ENCODE data around the gene CD101. TPM values are rescaled to one million over a fixed set of nuclear protein-coding genes. Genes with fewer than 3 reads are reported as not detected.

Gene CD101
- total RNA-seq, 1 experiment from 2014 or later: 0.76 TPM

DNA sequence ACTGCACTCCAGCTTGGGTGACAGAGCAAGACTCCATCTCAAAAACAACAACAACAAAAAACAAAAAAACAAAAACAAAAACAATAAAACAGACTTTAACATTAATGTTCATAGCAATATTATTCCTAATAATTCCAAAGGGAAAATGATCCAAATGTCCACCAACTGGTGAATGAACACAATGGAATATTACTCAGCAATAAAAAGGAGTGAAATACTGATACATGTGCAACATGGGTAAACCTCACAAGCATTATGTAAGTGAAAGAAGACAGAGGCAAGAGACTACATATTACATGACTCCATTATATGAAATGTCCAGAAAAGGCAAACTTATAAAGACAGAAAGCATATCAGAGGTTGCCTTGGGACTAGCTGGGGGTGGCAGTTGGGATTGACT, 52.5 kb downstream of the CD101 start:
- no peaks in the 10 kb centered on the region for H3K9me2 ChIP-seq (ENCODE audit: insufficient read depth)
- H3K4me3 ChIP-seq: no peak overlapping the region
- H3K4me2 ChIP-seq: no peak overlapping the region
- ChIA-PET CTCF (interaction anchor here (0.7 to 1.0 kb wide), 2 partner anchors 197 to 1467 kb away, joined by 5 to 7 read pairs; no protein-coding TSS in a partner anchor), POLR2A (ENCODE audit: unreplicated experiment) (no interaction called here)
- intact Hi-C loops (cut with micrococcal nuclease; ENCODE audit: unreplicated experiment): no loop called here
- H2AFZ ChIP-seq: no peak overlapping the region
- H4K20me1 ChIP-seq (ENCODE audit: insufficient read depth): no peaks in the 10 kb centered on the region
- peaks cover 27% of the 10 kb centered on the region for H3K79me2 ChIP-seq (ENCODE audit: low read depth)
- peaks cover 15% of the 10 kb centered on the region for H3K4me1 ChIP-seq (replicated peaks; ENCODE audit: insufficient read depth)
- peaks cover 4% of the 10 kb centered on the region for H3F3A ChIP-seq (ENCODE audit: insufficient read depth, low read depth)
- H3K9me3 ChIP-seq (ENCODE audit: insufficient read depth, low read depth): no peaks in the 10 kb centered on the region
- H3K36me3 ChIP-seq (ENCODE audit: low read depth): 0 out of 2 replicates have a peak, but pooled peaks cover 4% of the 10 kb centered on the region
- TF ChIP-seq, protein P1, sequence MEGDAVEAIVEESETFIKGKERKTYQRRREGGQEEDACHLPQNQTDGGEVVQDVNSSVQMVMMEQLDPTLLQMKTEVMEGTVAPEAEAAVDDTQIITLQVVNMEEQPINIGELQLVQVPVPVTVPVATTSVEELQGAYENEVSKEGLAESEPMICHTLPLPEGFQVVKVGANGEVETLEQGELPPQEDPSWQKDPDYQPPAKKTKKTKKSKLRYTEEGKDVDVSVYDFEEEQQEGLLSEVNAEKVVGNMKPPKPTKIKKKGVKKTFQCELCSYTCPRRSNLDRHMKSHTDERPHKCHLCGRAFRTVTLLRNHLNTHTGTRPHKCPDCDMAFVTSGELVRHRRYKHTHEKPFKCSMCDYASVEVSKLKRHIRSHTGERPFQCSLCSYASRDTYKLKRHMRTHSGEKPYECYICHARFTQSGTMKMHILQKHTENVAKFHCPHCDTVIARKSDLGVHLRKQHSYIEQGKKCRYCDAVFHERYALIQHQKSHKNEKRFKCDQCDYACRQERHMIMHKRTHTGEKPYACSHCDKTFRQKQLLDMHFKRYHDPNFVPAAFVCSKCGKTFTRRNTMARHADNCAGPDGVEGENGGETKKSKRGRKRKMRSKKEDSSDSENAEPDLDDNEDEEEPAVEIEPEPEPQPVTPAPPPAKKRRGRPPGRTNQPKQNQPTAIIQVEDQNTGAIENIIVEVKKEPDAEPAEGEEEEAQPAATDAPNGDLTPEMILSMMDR (conservative IDR thresholded peaks at IDR 0.05): no peak
- no peak for TF ChIP-seq EZH2 (IDR thresholded peaks at IDR 0.05; ENCODE audit: low read depth)
- H3K27ac ChIP-seq: no peak overlapping the region
- no TSS peak for BruUV-seq (replicated peaks)
- no peak for DNase-seq
- H3K27me3 ChIP-seq (ENCODE audit: insufficient read depth, low read depth): no peaks in the 10 kb centered on the region

- no peak for DNase-seq
- POLR2A ChIA-PET (ENCODE audit: unreplicated experiment): no interaction called here
- H2AFZ ChIP-seq: peak overlapping the region; percentile 88
- TF ChIP-seq EZH2 (IDR thresholded peaks at IDR 0.05; ENCODE audit: low read depth): no peak
- H3K4me1 ChIP-seq (replicated peaks; ENCODE audit: insufficient read depth): peaks cover 24% of the 10 kb centered on the region
- peaks cover 11% of the 10 kb centered on the region for H3F3A ChIP-seq (ENCODE audit: insufficient read depth, low read depth)
- H3K4me3 ChIP-seq: peak overlapping the region; percentile 67
- H3K79me2 ChIP-seq (ENCODE audit: low read depth): peaks cover 53% of the 10 kb centered on the region
- H4K20me1 ChIP-seq (ENCODE audit: insufficient read depth): no peaks in the 10 kb centered on the region
- intact Hi-C loops (cut with micrococcal nuclease; ENCODE audit: unreplicated experiment): loop anchor here (5.0 kb wide), 2 partner anchors 542 to 917 kb away; no protein-coding TSS in a partner anchor
- H3K9me2 ChIP-seq (ENCODE audit: insufficient read depth): no peaks in the 10 kb centered on the region
- H3K9me3 ChIP-seq (ENCODE audit: insufficient read depth, low read depth): no peaks in the 10 kb centered on the region
- H3K27ac ChIP-seq: peak overlapping the region; percentile 70
- CTCF ChIA-PET: no interaction called here
- H3K4me2 ChIP-seq: peak overlapping the region; percentile 99
- no peaks in the 10 kb centered on the region for H3K27me3 ChIP-seq (ENCODE audit: insufficient read depth, low read depth)
- no TSS peak for BruUV-seq (replicated peaks)
- H3K36me3 ChIP-seq (ENCODE audit: low read depth): peaks cover 19% of the 10 kb centered on the region
Observed at GRCh38 chr1:117058810-117059209, 57.2 kb downstream of the CD101 start.

DNA sequence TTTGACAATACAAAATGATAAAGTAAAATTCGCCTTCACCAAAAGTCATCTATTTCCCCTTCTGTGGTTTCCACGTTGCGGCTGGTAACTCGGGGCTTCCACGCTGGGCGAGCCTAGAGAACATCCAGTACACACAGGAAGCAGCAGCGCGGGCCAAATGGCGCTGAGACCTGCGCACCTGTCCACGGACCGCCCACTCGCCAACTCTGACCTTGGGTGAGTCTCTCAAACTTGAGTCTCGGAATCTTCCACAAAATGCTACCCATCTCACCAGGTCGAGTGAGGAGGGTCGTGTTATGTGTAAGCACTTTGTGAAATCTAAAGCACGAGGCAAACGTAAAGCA, 57.7 kb downstream of the CD101 start:
- Histone ChIP-seq H3K9me2 (ENCODE audit: insufficient read depth) (no peaks in the 10 kb centered on the region), H3K4me3 (peak overlapping the region; percentile 67), H3K79me2 (ENCODE audit: low read depth) (peaks cover 53% of the 10 kb centered on the region), H2AFZ (peak overlapping the region; percentile 88), H3K36me3 (ENCODE audit: low read depth) (peaks cover 23% of the 10 kb centered on the region), H3F3A (ENCODE audit: insufficient read depth, low read depth) (peaks cover 11% of the 10 kb centered on the region), H3K27ac (peak overlapping the region; percentile 70), H4K20me1 (ENCODE audit: insufficient read depth) (no peaks in the 10 kb centered on the region), H3K9me3 (ENCODE audit: insufficient read depth, low read depth) (no peaks in the 10 kb centered on the region), H3K27me3 (ENCODE audit: insufficient read depth, low read depth) (no peaks in the 10 kb centered on the region), H3K4me1 (replicated peaks; ENCODE audit: insufficient read depth) (peaks cover 24% of the 10 kb centered on the region), H3K4me2 (peak overlapping the region; percentile 99)
- TF ChIP-seq EZH2 (IDR thresholded peaks at IDR 0.05; ENCODE audit: low read depth): no peak
- ChIA-PET CTCF (interaction anchor here (0.9 kb wide), 1 partner anchor 363 kb away, joined by 4 read pairs; no protein-coding TSS in a partner anchor), POLR2A (ENCODE audit: unreplicated experiment) (interaction anchor here (0.6 to 1.1 kb wide), 2 partner anchors 359 to 363 kb away, joined by 3 to 5 read pairs; no protein-coding TSS in a partner anchor)
- peak in 1 of 2 experiments; percentile 59 for DNase-seq
- intact Hi-C loops (cut with micrococcal nuclease; ENCODE audit: unreplicated experiment): loop anchor here (5.0 kb wide), 2 partner anchors 542 to 917 kb away; no protein-coding TSS in a partner anchor
- TSS peak; percentile 88 for BruUV-seq (replicated peaks)

DNA sequence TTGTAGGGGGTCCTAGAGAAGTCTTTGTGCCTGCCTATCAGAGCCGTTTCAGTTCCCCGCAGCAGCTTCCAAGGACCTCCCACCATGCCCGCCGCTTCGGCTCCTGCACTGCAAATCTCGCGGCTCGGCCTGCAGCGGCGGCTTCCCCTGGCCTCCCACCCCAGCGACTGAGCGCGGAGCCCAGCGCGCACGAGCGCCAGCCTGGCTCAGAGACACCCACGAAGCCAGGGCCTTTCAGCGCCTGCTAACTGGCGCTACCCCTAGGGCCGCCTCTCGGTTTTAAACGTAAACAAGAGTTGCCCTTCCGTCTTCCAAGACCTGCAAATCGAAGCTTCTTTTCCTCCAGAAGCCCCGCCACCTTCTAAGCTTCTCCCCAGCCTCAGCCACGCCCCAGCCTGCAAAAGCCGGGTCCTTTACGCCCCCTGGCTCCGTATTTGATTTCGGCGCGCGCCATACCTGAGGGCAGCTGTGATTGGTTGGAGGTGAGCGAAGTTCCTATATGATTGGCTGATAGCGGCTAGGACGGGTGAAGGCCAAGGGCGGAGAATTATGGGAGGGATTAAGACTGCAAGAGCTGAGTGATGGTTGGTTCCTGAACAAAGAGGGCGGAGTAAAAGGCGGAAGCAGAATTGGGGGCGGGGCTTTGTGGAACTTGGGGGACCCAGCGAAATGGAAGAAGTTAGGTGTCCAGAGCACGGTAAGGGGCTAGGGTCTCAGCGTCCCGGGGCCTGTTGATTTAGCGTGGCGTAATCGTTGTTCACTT, 58.3 kb downstream of the CD101 start, which contains the start of gene TTF2:
TTF2 (plus strand) TSS at position 649 of the 763 bp plus-strand sequence; CDS start at position 670, 21 bp downstream.
- Histone ChIP-seq H3K9me3 (ENCODE audit: insufficient read depth, low read depth) (no peaks in the 10 kb centered on the region), H3F3A (ENCODE audit: insufficient read depth, low read depth) (peaks cover 11% of the 10 kb centered on the region), H2AFZ (peak within 1 kb of the TSS; percentile 88), H4K20me1 (ENCODE audit: insufficient read depth) (no peaks in the 10 kb centered on the region), H3K4me1 (replicated peaks; ENCODE audit: insufficient read depth) (peaks cover 24% of the 10 kb centered on the region), H3K4me3 (peak within 1 kb of the TSS; percentile 67), H3K27me3 (ENCODE audit: insufficient read depth, low read depth) (no peaks in the 10 kb centered on the region), H3K4me2 (peak within 1 kb of the TSS; percentile 99), H3K79me2 (ENCODE audit: low read depth) (peaks cover 53% of the 10 kb centered on the region), H3K9me2 (ENCODE audit: insufficient read depth) (no peaks in the 10 kb centered on the region), H3K27ac (peak within 1 kb of the TSS; percentile 70), H3K36me3 (ENCODE audit: low read depth) (peaks cover 23% of the 10 kb centered on the region)
- BruUV-seq (replicated peaks): no TSS peak
- intact Hi-C loops (cut with micrococcal nuclease; ENCODE audit: unreplicated experiment): loop anchor here (2.0 to 5.0 kb wide), 5 partner anchors 207 to 918 kb away; no protein-coding TSS in a partner anchor
- ChIA-PET CTCF (interaction anchor here (0.5 to 1.7 kb wide), 5 partner anchors 69 to 485 kb away, joined by 4 to 6 read pairs (median 4); no protein-coding TSS in a partner anchor), POLR2A (ENCODE audit: unreplicated experiment) (interaction anchor here (0.5 to 1.2 kb wide), 24 partner anchors 122 to 1432 kb away, joined by 3 to 17 read pairs (median 4); partner anchors contain the start of genes CD58 and IGSF3)
- DNase-seq: peak; percentile 98 to 100
- TF ChIP-seq, protein P1 (conservative IDR thresholded peaks at IDR 0.05): peak; percentile 50; the same call in 1 of the 2 replicates
- TF ChIP-seq EZH2 (IDR thresholded peaks at IDR 0.05; ENCODE audit: low read depth): no peak
